Neutrophil (primary cell): Measurements from ENCODE around the gene MIA2.

Experiments
- H3K27ac ChIP-seq: fragments of 200-600 bp; sonication (generic); 2 replicates; pipeline ENCODE4 v1.5.1; 2016; ENCODE audit warnings: mild to moderate bottlenecking, moderate library complexity
- H3K27me3 ChIP-seq: fragments of 200-600 bp; sonication (generic); 2 replicates; pipeline ENCODE4 v1.6.0; 2016; ENCODE audit warnings: mild to moderate bottlenecking
- H3K36me3 ChIP-seq: fragments of 200-600 bp; sonication (generic); 2 replicates; pipeline ENCODE4 v1.5.1; 2017
- H3K4me1 ChIP-seq, 2 experiments: fragments of 200-600 bp in 1 of 2; sonication (generic) in 1 of 2; 1 replicate in 1 of 2; 2 replicates in 1 of 2; pipeline versions ENCODE4 v1.5.1 to v1.6.1; 2013 to 2016; ENCODE audit warnings: low read depth in 1 of 2, low read length in 1 of 2, mild to moderate bottlenecking in 1 of 2, moderate library complexity in 1 of 2; ENCODE audit not compliant: control insufficient read depth in 1 of 2, insufficient read depth in 1 of 2
- H3K4me3 ChIP-seq, 2 experiments: fragments of 200-600 bp in 1 of 2; sonication (generic) in 1 of 2; 1 replicate in 1 of 2; 2 replicates in 1 of 2; pipeline ENCODE4 v1.5.1; 2013 to 2016; ENCODE audit warnings: low read depth in 1 of 2, low read length in 1 of 2, mild to moderate bottlenecking in 1 of 2, moderate library complexity in 1 of 2
- H3K9me3 ChIP-seq: fragments of 200-600 bp; sonication (generic); 2 replicates; pipeline ENCODE4 v1.5.1; 2016
- TF ChIP-seq, protein P1 (sequence below): fragments of 200-600 bp; sonication (generic); IDR thresholded peaks from 2 replicates; pipeline ENCODE4 v1.5.1; 2016; ENCODE audit warnings: antibody characterized with exemption

MIA2 gene, protein sequence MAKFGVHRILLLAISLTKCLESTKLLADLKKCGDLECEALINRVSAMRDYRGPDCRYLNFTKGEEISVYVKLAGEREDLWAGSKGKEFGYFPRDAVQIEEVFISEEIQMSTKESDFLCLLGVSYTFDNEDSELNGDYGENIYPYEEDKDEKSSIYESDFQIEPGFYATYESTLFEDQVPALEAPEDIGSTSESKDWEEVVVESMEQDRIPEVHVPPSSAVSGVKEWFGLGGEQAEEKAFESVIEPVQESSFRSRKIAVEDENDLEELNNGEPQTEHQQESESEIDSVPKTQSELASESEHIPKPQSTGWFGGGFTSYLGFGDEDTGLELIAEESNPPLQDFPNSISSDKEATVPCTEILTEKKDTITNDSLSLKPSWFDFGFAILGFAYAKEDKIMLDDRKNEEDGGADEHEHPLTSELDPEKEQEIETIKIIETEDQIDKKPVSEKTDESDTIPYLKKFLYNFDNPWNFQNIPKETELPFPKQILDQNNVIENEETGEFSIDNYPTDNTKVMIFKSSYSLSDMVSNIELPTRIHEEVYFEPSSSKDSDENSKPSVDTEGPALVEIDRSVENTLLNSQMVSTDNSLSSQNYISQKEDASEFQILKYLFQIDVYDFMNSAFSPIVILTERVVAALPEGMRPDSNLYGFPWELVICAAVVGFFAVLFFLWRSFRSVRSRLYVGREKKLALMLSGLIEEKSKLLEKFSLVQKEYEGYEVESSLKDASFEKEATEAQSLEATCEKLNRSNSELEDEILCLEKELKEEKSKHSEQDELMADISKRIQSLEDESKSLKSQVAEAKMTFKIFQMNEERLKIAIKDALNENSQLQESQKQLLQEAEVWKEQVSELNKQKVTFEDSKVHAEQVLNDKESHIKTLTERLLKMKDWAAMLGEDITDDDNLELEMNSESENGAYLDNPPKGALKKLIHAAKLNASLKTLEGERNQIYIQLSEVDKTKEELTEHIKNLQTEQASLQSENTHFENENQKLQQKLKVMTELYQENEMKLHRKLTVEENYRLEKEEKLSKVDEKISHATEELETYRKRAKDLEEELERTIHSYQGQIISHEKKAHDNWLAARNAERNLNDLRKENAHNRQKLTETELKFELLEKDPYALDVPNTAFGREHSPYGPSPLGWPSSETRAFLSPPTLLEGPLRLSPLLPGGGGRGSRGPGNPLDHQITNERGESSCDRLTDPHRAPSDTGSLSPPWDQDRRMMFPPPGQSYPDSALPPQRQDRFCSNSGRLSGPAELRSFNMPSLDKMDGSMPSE (N-terminal part only)

DNA sequence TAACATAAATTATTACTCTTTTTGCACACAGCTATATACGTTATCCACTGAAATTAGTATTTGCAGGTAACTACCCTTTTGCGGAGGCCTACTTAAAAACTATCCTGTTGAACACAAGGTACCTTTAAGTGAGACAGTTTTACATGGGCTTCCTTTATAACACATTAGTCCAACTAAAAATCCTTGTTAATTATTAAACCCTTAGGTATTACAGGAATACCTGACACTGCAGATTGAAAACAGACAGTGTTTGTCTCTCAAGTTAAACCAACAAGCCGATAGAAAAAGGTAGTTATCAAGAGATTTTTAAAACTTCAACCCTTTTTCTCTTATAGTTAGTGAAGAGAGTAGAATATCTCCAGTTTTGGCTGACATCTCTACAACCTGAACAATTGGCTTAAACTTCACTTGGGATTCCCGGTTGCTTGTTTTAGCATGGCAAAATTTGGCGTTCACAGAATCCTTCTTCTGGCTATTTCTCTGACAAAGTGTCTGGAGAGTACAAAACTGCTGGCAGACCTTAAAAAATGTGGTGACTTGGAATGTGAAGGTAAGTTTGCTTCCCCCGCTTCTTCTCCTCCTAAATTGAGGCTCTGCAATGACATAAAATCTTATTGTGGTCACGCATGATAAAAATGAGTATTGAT is at the start of gene MIA2:
Gene MIA2, plus strand, starts transcription at position 236 of the 647 bp plus-strand sequence. Its CDS starts 200 bp downstream, at position 436.
- no peaks in the 10 kb centered on the region for H3K27me3 ChIP-seq
- H3K4me3 ChIP-seq: no peak within 1 kb of the TSS
- no peaks in the 10 kb centered on the region for H3K9me3 ChIP-seq
- peaks cover 8 to 17% of the 10 kb centered on the region in 2 experiments for H3K4me1 ChIP-seq
- H3K36me3 ChIP-seq: no peaks in the 10 kb centered on the region
- H3K27ac ChIP-seq: no peak within 1 kb of the TSS
- TF ChIP-seq, protein P1, sequence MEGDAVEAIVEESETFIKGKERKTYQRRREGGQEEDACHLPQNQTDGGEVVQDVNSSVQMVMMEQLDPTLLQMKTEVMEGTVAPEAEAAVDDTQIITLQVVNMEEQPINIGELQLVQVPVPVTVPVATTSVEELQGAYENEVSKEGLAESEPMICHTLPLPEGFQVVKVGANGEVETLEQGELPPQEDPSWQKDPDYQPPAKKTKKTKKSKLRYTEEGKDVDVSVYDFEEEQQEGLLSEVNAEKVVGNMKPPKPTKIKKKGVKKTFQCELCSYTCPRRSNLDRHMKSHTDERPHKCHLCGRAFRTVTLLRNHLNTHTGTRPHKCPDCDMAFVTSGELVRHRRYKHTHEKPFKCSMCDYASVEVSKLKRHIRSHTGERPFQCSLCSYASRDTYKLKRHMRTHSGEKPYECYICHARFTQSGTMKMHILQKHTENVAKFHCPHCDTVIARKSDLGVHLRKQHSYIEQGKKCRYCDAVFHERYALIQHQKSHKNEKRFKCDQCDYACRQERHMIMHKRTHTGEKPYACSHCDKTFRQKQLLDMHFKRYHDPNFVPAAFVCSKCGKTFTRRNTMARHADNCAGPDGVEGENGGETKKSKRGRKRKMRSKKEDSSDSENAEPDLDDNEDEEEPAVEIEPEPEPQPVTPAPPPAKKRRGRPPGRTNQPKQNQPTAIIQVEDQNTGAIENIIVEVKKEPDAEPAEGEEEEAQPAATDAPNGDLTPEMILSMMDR: no peak

DNA sequence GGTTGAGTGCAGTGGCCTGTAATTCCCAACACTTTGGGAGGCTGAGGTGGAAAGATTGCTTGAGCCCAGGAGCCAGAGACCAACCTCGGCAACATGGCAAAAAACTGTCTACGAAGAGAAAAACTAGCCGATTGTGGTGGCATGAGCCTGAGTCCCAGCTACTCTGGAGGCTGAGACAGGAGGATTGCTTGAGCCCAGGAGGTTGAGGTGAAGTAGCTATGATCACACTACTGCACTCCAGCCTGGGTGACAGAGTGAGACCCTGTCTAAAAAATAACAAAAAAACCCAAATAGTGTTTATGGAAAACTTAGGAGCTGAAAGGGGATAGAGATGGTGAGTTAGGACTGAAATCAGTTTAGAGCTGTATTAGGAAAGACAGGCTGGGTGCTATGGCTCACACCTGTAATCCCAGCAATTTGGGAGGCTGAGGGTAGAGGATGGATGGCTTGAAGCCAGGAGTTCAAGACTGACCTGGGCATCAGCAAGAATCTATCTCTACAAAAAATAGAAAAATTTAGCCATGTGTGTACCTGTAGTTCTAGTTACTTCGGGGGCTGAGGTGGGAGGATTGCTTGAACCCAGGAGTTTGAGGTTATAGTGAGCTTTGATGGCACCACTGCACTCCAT is 49.0 kb upstream of the MIA2 start:
- Histone ChIP-seq H3K27ac (no peak overlapping the region), H3K4me3 (no peak overlapping the region), H3K36me3 (peaks cover 62% of the 10 kb centered on the region), H3K4me1 (peaks cover 0 to 6% of the 10 kb centered on the region in 2 experiments), H3K27me3 (no peaks in the 10 kb centered on the region), H3K9me3 (no peaks in the 10 kb centered on the region)
- TF ChIP-seq, protein P1: no peak

DNA sequence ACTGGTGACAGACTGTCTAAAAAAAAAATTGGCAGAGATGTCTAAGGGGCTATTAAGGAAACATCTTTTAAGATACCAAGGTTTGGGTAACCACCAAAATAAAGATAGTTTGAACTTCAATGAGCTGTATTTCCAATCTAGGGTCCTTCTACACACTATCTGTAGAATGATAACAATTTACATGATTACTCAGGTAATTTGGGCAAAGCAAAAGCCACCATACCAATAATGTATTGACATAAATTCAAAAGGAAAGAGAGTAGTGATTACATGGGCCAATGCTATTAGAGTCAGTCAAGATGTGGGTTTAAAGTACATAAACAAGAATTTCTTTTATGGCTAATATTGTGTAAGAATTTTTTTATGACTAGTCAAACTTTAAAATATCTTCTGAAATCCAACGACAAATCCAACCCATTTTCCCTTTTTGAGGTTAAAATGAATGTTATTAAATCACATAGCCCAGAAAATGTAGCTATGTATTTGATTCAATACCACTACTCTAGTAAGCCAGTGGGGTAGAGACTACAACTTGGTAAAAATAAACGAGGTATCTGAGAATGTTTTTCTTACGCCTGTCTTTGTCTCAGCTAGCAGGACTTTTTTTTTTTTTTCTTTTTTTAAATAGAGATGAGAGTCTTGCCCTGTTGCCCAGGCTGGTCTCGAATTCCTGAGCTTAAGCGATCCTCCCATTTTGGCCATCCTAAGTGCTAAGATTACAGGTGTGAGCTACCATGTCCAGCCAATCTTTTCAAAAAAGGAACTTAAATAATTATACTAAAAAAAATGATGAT is 48.3 kb upstream of the MIA2 start:
- Histone ChIP-seq H3K36me3 (peaks cover 55% of the 10 kb centered on the region), H3K27ac (no peak overlapping the region), H3K4me3 (no peak overlapping the region), H3K9me3 (no peaks in the 10 kb centered on the region), H3K27me3 (no peaks in the 10 kb centered on the region), H3K4me1 (peaks cover 0 to 6% of the 10 kb centered on the region in 2 experiments)
- TF ChIP-seq, protein P1: no peak

DNA sequence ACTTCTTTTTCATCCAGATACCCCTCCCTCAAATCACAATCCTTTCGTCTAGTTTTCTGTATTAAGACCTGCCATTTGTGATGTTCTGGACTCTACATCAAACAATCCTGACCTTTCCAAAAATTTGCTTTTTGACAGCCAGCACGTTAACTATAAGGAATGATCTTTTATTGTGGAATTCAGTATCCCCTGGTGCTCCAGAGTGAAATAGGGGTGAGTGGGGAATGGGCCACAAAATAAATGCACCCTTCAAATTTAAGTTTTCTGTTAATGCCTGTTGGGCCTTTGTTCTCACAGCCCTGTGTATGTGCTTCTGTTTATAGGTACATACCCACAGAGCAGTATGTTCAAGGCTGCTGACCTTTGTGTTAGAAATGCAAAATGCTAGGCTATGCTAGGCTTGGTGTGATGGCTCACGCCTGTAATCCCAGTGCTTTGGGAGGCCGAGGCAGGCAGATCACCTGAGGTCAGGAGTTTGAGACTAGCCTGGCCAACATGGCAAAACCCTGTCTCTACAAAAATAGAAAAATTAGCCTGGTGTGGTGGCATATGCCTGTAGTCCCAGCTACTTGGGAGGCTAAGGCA is 46.7 kb upstream of the MIA2 start:
- TF ChIP-seq, protein P1: no peak
- no peak overlapping the region for H3K4me3 ChIP-seq
- no peak overlapping the region for H3K27ac ChIP-seq

More for the DNA sequence above, 46.7 kb upstream of the MIA2 start:
- Histone ChIP-seq H3K36me3 (peaks cover 39% of the 10 kb centered on the region), H3K4me1 (peaks cover 0 to 6% of the 10 kb centered on the region in 2 experiments), H3K9me3 (no peaks in the 10 kb centered on the region), H3K27me3 (no peaks in the 10 kb centered on the region)
